GM21619 (cell line): ENCODE measurements around the gene SRP19.
"Not testable (repeated sequence)": the region's sequence is repeated elsewhere in the genome, so short reads cannot be mapped to it uniquely, and the experiment has no call there.

ENCODE experiments used
- ATAC-seq: cut with Tn5 transposase; IDR thresholded peaks from one replicate; pipeline ENCODE4 v1.9.1; 2021; ENCODE audit not compliant: unreplicated experiment

The SRP19 gene

GRCh38 chr5:112869948-112870347, 8.9 kb downstream of the SRP19 start:
- ATAC-seq: peak; percentile 73

- ATAC-seq: no peak
These were observed 9.9 kb downstream of the SRP19 start for GRCh38 chr5:112870966-112871365.

GRCh38 chr5:112876362-112876761, 15.3 kb downstream of the SRP19 start:
- ATAC-seq: no peak

- no peak for ATAC-seq
These were observed 17.0 kb downstream of the SRP19 start for GRCh38 chr5:112878101-112878500.

GRCh38 chr5:112878760-112879159, 17.7 kb downstream of the SRP19 start:
- ATAC-seq: no peak

GRCh38 chr5:112880219-112880964, 19.3 kb downstream of the SRP19 start:
- ATAC-seq: no peak

- no peak for ATAC-seq
These were observed 22.1 kb downstream of the SRP19 start for GRCh38 chr5:112883192-112883591.

GRCh38 chr5:112885001-112885400, 23.9 kb downstream of the SRP19 start:
- ATAC-seq: no peak

- ATAC-seq: no peak
These were observed 25.9 kb downstream of the SRP19 start for GRCh38 chr5:112886975-112887374.

- not testable (repeated sequence) for ATAC-seq
These were observed 31.0 kb downstream of the SRP19 start for GRCh38 chr5:112892066-112892465.

GRCh38 chr5:112892776-112893175, 31.7 kb downstream of the SRP19 start:
- ATAC-seq: no peak

- no peak for ATAC-seq
These were observed 34.6 kb downstream of the SRP19 start for GRCh38 chr5:112895682-112896081.

- no peak for ATAC-seq
These were observed 41.5 kb downstream of the SRP19 start for GRCh38 chr5:112902561-112902960.

GRCh38 chr5:112904996-112905395, 43.9 kb downstream of the SRP19 start:
- ATAC-seq: not testable (repeated sequence)

- no peak for ATAC-seq
These were observed 45.5 kb downstream of the SRP19 start for GRCh38 chr5:112906637-112907036.

- ATAC-seq: no peak
These were observed 46.1 kb downstream of the SRP19 start for GRCh38 chr5:112907166-112907631.

- ATAC-seq: no peak
These were observed 47.8 kb downstream of the SRP19 start for GRCh38 chr5:112908854-112909253.

- ATAC-seq: no peak
These were observed 49.4 kb downstream of the SRP19 start for GRCh38 chr5:112910529-112910928.

- no peak for ATAC-seq
These were observed 53.5 kb downstream of the SRP19 start for GRCh38 chr5:112914584-112914983.

- peak; percentile 53 for ATAC-seq
These were observed 54.7 kb downstream of the SRP19 start for GRCh38 chr5:112915831-112916230.

GRCh38 chr5:112917453-112917995, 56.4 kb downstream of the SRP19 start:
- ATAC-seq: no peak

- ATAC-seq: no peak
These were observed 57.0 kb downstream of the SRP19 start for GRCh38 chr5:112918136-112918535.

GRCh38 chr5:112918679-112919078, 57.6 kb downstream of the SRP19 start:
- no peak for ATAC-seq
